ENCODE data around the gene MEF2A.

GRCh38 chr15:99619712-99620111, 53.9 kb downstream of the MEF2A start:
- TF ChIP-seq POLR2A (IDR thresholded peaks at IDR 0.05) (no peak), CTCF (IDR thresholded peaks at IDR 0.05) (no peak)
